Ovary (tissue), 3 donors: ENCODE results near the gene KCNQ5.

Experiments used
- CTCF ChIP-seq, 3 donors: fragments of 450-650 bp in 2 of 3; fragments of 200-600 bp in 1 of 3; IDR thresholded peaks; one replicate each; pipeline versions ENCODE4 v1.5.1 to v1.8.0; 2016 to 2022; ENCODE audit warnings: antibody characterized with exemption in 3 of 3, mild to moderate bottlenecking in 1 of 3
- POLR2A ChIP-seq: fragments of 450-650 bp; IDR thresholded peaks from one replicate; pipeline ENCODE4 v1.6.1; 2017; ENCODE audit warnings: antibody characterized with exemption, mild to moderate bottlenecking, moderate library complexity
- donor health status: DM: no; HTN: no; CAD: no.

GRCh38 chr6:72616406-72617015 lies 5.4 kb upstream of the KCNQ5 start:
- TF ChIP-seq CTCF (IDR thresholded peaks at IDR 0.05) (no peak), POLR2A (no peak)
